ENCODE data around the gene MCM9. TPM values are rescaled to one million over a fixed set of nuclear protein-coding genes. Genes with fewer than 3 reads are reported as not detected.

The MCM9 gene
- total and polyA plus RNA-seq, 2 of the 4 experiments (the other 2 are of a cell fraction) = 3.5 to 7.2 TPM

GRCh38 chr6:118913161-118913560, 21.8 kb downstream of the MCM9 start:
- H3K9me3 ChIP-seq (ENCODE audit: control insufficient read depth, insufficient read depth, low read length) = no peaks in the 10 kb centered on the region
- no peak overlapping the region for H2BK120ac ChIP-seq (ENCODE audit: low read depth, low read length)
- TF ChIP-seq CTCF (conservative IDR thresholded peaks at IDR 0.05; ENCODE audit: low read depth, low read length) (0 out of 2 replicates have a peak, but pooled peaks have one; percentile 10), BHLHE40 (IDR thresholded peaks at IDR 0.05; ENCODE audit: low read depth, low read length) (no peak), CHD1 (IDR thresholded peaks at IDR 0.05; ENCODE audit: low read depth, low read length) (no peak), RAD21 (IDR thresholded peaks at IDR 0.05; ENCODE audit: low read length) (no peak)
- no TSS peak for BruUV-seq (replicated peaks)
- H2AFZ ChIP-seq (replicated peaks; ENCODE audit: low read length, poor library complexity) = no peak overlapping the region
- no peaks in the 10 kb centered on the region for H4K20me1 ChIP-seq (ENCODE audit: insufficient read depth, low read length)
- H3K56ac ChIP-seq (ENCODE audit: extremely low read depth, insufficient read depth, low read length) = no peak overlapping the region
- WGBS, 2 experiments (ENCODE audit: extremely low coverage in 2 of 2, insufficient read length in 1 of 2) = 100% methylated on average over 1 of the region's 2 CpGs; no CpG with 5 or more reads in 1 of the 2 experiments
- no peak overlapping the region for H3K4me2 ChIP-seq (ENCODE audit: low read depth, low read length)
- no peak overlapping the region for H4K5ac ChIP-seq (ENCODE audit: low read depth, low read length)
- H3K79me1 ChIP-seq (ENCODE audit: low read depth in 1 of 2, low read length in 2 of 2) = no peaks in the 10 kb centered on the region
- POLR2A ChIA-PET (ENCODE audit: unreplicated experiment) = no interaction called here
- H2BK20ac ChIP-seq (ENCODE audit: low read depth, low read length) = no peak overlapping the region
- no peak overlapping the region for H3K27ac ChIP-seq (ENCODE audit: insufficient read depth, low read length)
- intact Hi-C loops (cut with micrococcal nuclease) = no loop called here
- no peak overlapping the region for H3K23ac ChIP-seq (ENCODE audit: low read depth, low read length)
- no peak overlapping the region for H3K14ac ChIP-seq (replicated peaks; ENCODE audit: low read depth, low read length)
- peaks cover 14% of the 10 kb centered on the region for H3K36me3 ChIP-seq (ENCODE audit: control insufficient read depth, insufficient read depth, low read length)
- no peak overlapping the region for H3K4ac ChIP-seq (ENCODE audit: low read depth, low read length)
- no peaks in the 10 kb centered on the region for H3K27me3 ChIP-seq (ENCODE audit: control insufficient read depth, insufficient read depth, low read length)
- peaks cover 3% of the 10 kb centered on the region; the same call in 1 of the 2 replicates for H3K9me1 ChIP-seq (ENCODE audit: insufficient read depth, low read length)
- H2AK5ac ChIP-seq (ENCODE audit: low read depth, low read length) = no peak overlapping the region
- in situ Hi-C loops (cut with MboI; ENCODE audit: low sequenced_read_pairs) = no loop called here
- DNase-seq = no peak
- no peak for ATAC-seq (ENCODE audit: low read depth)
- H3K9ac ChIP-seq (ENCODE audit: low read depth, low read length) = no peak overlapping the region
- dilution Hi-C loops (cut with HindIII; ENCODE audit: low sequenced_read_pairs, unreplicated experiment) = no loop called here
- H3K18ac ChIP-seq (ENCODE audit: low read depth, low read length) = no peak overlapping the region
- CTCF ChIA-PET = interaction anchor here (0.6 to 1.7 kb wide), 3 partner anchors 11 to 41 kb away, joined by 3 to 5 read pairs (median 4); no protein-coding TSS in a partner anchor
- no peak overlapping the region for H2BK15ac ChIP-seq (ENCODE audit: low read depth, low read length)
- 0 out of 2 replicates have a peak, but pooled peaks cover under 1% of the 10 kb centered on the region for H3K4me1 ChIP-seq (ENCODE audit: control insufficient read depth, insufficient read depth, low read length)
- H3K4me3 ChIP-seq (ENCODE audit: insufficient read depth, low read depth, low read length) = no peak overlapping the region
- H2BK5ac ChIP-seq (ENCODE audit: low read depth, low read length, poor library complexity, severe bottlenecking) = no peak overlapping the region
- no peak overlapping the region for H4K8ac ChIP-seq (ENCODE audit: low read depth in 2 of 2, low read length in 2 of 2)
- H4K91ac ChIP-seq (ENCODE audit: insufficient read depth, low read depth, low read length) = no peak overlapping the region
- no peak overlapping the region for H2AK9ac ChIP-seq (replicated peaks; ENCODE audit: low read depth, low read length, poor library complexity)

Measured in IMR-90 (cell line).